IPS-11a (cell line): ENCODE results near the gene TMC8.
"Not testable (repeated sequence)": the region's sequence is repeated elsewhere in the genome, so short reads cannot be mapped to it uniquely, and the experiment has no call there.

Experiments
- H3K4me3 ChIP-seq: one replicate; pipeline ENCODE4 v1.5.1; 2013; ENCODE audit warnings: low read depth, low read length, control low read depth

Gene TMC8

DNA sequence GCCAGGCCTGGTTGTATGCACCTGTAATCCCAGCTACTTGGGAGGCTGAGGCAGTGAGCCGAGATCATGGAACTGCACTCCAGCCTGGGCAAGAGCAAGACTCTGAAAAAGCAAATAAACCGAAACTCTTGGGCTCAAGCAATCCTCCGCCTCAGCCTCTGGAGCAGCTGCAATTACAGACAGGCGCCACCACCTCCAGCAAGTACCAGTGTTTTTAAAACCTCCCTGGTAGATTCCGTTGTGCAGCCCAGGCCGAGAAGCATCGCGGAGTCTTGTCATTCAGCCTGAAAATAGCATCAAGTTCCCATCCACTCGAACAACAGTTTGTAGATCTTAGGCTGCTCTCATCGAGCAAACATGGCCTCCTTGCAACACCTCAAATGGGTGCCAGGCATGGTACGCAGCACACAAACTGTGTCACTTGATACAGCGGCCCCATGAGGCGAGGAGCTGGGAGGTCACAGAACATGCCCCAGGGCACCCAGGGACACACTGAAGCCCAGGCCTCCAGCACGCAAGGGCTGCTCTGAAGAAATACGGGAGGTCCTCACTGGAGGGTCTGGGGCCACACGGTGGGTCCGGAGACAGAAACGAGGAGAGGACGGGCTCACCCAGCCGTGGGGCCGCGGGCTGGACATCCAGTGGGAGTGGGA lies 20.1 kb upstream of the TMC8 start:
- H3K4me3 ChIP-seq, result no peak overlapping the region

DNA sequence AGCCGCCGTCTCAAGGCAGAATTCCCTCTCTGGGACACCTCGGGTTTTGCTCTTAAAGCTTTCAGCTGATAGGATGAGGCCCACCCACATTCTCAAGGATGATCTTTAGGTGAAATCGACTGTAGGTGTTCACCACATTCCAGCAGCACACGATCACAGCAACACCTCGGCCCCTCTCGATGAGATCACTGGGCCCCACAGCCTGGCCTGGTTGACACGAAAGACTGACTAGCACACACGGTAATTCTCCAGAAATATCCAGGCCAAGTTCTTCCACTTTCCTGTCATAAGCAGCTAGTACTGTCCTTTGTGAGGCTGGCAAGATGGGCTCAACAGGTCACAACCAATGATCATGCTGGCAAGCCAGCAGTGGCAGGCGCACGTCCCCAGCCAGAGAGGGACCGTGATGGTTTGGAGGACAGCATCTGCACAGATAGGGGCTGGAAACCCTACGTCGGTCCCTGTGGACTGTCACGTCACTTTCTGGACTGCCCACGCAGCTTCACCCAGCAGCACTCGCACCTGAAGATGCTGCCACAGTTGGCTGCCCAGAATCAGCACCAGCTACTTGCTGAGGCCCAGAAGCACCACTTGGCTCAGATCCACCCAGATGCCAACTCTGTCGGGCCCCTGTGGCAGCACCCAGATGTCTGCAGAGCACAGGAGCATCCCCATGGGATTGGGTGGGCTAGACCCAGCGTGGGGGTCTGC lies 19.4 kb upstream of the TMC8 start:
- no peak overlapping the region for H3K4me3 ChIP-seq

DNA sequence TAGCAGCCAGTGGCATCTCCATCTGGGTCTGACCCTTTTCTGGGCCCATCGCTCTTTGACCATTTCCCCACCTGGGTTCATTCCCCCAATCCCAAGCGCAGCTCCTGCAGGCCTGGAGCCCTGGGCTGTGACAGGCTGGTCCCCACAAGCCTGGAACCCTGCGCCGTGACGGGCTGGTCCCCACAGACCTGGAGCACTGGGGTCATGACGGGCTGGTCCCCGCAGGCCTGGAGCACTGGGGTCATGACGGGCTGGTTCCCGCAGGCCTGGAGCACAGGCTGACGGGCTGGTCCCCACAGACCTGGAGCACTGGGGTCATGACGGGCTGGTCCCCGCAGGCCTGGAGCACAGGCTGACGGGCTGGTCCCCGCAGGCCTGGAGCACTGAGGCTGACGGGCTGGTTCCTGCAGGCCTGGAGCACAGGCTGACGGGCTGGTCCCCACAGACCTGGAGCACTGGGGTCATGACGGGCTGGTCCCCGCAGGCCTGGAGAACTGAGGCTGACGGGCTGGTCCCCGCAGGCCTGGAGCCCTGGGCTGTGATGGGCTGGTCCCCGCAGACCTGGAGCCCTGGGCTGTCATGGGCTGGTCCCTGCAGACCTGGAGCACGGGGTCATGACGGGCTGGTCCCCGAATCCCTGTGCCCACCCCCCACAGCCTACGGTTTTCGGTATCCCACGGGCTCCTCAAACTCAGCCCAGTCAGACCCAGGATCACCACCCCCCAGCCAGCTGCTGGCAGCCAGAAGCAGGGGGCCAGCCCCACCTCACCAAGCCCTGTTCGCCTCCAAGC lies 18.6 kb upstream of the TMC8 start:
- H3K4me3 ChIP-seq, result no peak overlapping the region

DNA sequence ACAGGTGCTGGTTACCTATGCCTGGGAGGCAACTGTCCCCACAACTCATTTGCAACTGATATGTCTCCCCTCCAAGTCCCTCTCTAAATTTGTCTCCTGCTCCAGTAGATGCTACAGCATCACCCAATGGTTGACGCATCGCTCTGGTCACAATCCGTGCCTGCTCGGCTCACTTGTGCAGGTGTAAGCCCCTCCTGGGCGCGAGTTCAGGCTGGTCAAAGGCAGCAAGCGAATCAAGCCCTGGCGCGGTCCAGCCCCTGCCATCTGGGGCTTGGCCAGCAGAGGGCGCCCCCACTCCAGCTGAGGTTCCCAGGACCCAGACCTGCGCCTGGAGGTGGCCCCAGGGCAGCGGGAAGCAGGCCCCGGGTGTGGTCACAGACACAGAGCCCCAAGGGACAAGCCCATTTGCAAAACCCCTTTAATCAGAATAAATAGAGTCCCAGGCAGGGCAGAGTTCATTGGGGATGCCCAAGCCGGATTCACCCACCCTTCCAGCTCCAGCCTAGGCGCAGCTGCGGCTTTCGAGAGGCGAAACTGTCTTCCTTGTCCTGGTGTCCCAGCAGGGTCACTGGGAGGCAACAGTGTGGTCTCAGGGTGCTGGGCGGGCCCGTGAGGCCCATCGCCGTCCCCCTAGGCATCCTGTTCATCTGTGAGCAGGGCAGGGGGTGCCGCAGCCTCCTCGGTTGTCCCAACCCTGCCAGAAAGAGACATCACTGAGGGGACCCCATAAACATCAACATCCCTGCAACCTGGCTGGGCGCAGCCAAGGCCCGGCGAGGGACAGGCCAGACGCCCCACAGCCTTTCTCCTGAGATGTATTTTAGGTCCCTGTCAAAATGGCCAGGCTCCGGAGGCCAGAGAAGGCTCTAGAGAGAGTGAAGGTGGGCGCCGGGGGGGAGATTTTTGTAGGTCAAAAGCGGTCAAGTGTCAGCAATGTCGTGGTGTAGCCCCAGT lies 17.8 kb upstream of the TMC8 start:
- no peak overlapping the region for H3K4me3 ChIP-seq

DNA sequence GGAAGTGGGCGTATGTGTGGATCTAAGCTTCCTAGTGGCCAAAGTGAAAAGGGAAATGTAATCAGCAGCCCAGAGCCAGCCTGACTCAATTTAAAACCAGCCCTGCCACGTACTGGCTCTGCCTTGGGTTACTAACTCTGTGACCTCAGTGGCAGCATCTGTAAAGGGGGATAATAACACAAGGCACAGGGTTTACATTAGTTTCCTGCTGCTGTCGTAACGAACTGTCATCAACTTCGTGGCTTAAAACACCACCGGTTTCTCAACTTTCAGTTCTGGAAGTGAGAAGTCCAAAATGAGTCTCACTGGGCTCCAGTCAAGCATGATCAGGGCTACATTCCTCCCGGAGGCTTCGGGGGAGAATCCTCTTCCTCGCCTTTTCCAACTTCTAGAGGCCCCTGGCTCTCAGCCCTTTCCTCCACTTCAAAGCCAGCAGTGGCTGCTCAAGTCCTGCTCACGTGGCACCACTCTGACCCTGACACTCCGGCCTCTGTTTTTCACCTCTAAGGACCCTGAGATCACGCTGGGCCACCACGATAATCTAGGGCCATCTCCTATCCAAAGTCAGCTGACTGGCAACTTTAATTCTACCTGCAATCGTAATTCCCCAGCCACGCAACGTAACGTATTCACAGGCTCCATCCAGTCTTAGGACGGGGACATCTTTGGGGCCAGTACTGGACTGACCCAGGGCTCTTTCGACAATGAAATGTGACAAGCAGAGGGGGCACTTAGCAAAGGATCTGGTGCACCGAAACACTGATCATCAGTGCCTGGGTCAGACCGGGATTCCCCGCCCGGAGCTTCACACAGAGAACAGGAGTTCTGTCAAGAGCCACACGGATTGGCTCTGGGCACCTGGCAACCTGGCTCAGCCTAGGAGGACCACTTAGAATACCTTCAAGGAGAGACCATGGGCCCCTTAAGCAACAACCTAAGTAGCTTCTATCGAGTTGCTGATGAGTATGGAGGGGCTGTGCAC lies 16.5 kb upstream of the TMC8 start:
- H3K4me3 ChIP-seq, result no peak overlapping the region

DNA sequence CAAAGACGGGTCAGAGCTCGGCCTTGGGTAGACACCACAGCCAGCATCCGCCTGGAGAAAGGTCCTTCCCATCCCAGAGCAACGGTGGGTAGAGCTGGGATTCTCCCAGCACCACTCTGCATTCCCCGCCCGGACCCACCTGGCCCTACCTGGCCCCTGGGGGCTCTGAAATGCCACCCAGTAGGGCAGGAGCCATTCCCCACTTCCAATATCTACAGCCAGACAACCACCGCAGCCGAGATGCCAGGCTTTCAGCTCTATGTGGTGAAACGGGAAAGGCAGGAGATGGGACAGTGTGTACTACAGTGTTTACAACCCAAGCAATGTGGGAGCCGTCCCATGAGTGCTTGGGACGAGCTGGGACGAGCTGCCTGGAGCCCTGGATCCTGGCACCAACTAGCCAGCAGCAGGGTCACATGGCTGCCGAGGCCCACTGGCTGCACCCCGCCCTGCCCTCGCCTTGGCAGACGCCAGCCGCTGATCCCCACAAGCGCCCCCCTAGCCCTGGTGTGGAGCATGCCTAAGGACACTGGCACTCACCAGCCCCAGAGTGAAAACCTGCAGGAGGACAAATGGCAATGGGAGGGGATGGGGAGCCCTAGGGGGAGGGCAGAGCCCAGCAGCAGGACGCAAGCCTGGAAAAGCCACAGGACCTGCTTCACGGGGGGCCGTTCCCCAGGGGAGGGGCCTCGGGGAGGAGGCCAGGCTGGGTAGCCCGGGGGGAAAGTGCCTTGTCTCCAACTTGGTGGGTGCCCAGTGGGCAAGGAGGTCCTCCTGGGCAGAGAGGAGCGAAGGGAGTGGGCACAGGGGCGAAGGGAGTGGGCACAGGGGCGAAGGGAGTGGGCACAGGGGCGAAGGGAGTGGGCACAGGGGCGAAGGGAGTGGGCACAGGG lies 15.5 kb upstream of the TMC8 start:
- no peak overlapping the region for H3K4me3 ChIP-seq

DNA sequence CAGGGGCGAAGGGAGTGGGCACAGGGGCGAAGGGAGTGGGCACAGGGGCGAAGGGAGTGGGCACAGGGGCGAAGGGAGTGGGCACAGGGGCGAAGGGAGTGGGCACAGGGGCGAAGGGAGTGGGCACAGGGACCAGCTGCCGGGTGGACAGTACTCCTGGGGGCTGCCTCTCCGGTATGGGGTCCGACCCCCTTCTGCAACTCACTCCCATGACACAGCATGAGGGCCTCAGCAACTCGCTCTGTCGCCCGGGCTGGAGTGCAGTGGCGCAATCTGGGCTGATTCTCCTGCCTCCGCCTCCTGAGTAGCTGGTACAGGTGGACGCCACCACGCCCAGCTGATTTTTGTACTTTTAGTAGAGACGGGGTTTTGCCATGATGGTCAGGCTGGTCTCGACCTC lies 14.8 kb upstream of the TMC8 start:
- H3K4me3 ChIP-seq, result not testable (repeated sequence)

DNA sequence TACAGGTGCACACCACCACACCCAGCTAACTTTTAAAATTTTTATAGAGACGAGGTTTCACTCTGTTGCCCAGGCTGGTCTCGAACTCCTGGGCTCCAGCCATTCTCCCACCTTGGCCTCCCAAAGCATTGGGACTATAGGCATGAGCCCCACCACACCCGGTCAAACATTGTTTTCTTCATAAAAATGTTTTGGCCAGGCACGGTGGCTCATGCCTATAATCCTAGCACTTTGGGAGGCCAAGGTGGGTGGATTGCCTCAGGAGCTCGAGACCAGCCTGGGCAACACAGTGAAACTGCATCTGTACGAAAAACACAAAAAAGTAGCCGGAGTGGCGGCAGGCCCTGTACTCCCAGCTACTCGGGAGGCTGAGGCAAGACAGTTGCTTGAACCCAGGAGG lies 14.2 kb upstream of the TMC8 start:
- H3K4me3 ChIP-seq, result no peak overlapping the region

GRCh38 chr17:78117027-78117981 lies 13.3 kb upstream of the TMC8 start:
- H3K4me3 ChIP-seq, result no peak overlapping the region

DNA sequence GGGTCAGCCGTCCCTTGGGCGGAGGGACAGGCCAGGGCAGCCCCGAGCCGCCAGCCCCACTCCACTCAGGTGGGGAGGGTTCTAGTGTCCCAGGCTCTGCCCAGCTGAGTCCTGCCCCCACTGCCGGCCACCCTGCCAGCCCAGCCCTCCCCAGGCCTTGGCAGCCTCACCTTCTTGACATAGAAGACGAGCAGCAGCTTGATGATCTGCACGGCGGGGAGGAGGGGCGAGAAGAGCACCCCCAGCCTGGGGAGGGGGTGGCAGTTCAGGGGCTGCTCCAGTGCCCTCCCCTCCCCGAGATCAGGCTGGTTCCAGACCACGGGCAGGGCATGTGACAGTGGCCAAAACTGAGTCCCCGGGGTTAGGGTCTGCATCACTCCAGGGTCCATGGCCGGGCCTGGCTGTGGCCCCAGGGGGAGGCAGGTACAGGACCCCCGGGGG lies 11.8 kb upstream of the TMC8 start:
- no peak overlapping the region for H3K4me3 ChIP-seq

DNA sequence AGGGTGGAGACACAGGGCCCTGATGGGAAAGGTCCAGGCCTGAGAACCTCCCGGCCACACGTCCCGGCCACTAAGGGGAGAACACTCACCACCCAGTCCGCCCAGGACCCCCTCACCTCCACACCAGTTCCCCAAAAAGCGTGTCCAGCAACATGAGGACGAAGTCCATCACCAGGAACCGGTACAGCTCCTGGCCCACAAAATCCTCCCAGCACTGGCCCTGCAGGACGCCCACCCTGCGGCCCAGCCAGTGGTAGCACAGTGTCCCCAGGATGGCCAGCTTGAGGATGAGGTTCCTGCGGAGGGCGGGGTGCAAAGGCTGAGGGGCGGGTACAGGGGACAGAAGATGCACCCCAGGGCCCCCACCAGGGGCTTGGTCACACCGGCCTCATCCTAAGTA lies 10.0 kb upstream of the TMC8 start:
- H3K4me3 ChIP-seq, result no peak overlapping the region

- H3K4me3 ChIP-seq, result no peak overlapping the region
These were observed 9.4 kb upstream of the TMC8 start for GRCh38 chr17:78120971-78121800.

GRCh38 chr17:78121801-78122215 lies 8.8 kb upstream of the TMC8 start:
- no peak overlapping the region for H3K4me3 ChIP-seq

DNA sequence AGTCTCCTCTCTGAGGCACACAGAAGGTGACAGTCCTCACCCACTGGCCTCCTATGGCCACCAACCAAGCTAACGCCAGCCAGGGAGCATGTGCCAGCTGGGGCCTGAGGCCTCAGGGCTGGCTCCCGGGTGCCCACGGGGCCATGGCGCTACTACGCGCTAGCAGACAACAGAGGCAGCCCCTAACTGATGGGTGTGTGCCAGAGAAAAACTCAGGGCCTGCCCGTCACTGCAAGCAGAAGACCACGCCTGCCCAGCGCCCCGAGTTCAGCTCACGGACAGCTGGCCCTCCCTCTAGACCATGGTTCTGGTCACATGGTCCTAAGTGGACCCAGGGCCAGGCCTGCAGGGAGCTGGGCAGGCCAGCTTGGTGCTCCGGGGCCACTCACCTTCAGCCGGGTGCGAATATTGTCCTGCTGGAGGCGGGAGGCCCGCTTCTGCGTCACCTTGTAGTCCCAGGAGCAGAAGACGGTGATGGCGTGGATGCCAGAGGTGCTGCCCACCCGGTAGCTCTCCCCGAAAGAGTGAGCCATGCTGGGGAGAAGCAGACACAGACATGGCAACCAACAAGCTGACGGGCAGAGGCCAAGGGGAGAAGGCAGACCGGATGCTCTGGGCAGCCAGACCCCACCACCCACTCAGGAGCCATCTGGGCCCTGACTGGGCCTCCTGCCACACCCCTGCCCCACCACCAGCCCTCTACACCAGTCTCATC lies 8.2 kb upstream of the TMC8 start:
- no peak overlapping the region for H3K4me3 ChIP-seq

DNA sequence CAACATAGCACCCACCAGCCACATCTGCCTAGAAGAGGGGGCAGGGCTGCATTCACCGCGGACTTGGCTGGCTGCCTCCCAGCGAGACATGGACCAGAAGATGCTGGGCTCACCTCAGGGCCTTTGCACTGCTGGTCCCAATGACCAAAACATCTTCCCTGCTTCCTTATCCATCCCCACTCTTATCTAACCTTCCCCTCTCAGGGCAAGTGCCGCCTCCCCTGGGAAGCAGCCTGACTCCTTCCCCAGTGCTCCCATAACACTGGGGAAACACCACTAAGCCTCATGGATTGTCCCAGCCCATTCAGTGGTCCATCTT lies 7.7 kb upstream of the TMC8 start:
- H3K4me3 ChIP-seq, result no peak overlapping the region

DNA sequence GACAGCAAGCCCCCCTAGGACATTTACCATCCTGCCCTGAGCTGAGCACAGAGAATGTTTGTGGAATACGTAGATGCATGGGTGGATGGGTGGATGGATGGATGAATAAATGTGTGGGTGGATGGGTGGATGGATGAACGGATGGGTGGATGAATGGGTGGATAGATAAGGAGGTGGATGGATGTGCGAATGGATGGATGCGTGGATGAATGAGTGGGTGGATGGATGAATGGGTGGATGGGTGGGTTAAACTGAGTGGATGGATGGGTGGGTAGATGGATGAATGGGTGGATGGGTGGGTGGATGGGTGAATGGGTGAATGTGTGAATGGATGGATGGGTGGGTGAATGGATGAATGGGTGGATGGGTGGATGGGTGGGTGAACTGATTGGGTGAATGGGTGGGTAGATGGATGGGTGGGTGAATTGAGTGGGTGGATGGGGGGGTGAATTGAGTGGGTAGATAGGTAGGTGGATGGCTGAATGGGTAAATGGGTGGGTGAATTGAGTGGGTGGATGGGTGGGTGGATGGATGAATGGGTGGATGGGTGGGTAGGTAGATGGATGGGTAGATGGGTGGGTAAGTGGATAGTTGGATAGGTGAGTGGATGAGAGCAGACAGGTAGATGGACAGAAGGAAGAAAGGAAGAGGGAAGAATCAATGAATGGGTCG lies 7.2 kb upstream of the TMC8 start:
- no peak overlapping the region for H3K4me3 ChIP-seq
